A673 (cell line): ENCODE results near the gene CLSTN3.

ENCODE experiments used
- CTCF ChIP-seq: fragments of 300-800, 200-600 bp; sonication (generic); conservative IDR thresholded peaks from 2 replicates; pipeline ENCODE4 v1.5.1; 2017; ENCODE audit warnings: low read depth, mild to moderate bottlenecking, antibody characterized with exemption, low read length, moderate library complexity, mixed read lengths
- EZH2 ChIP-seq: fragments of 200-600 bp; sonication (generic); IDR thresholded peaks from 2 replicates; pipeline ENCODE4 v1.6.1; 2017; ENCODE audit warnings: borderline replicate concordance, low read depth, mild to moderate bottlenecking, mixed read lengths, antibody characterized with exemption, low read length; ENCODE audit not compliant: poor library complexity, severe bottlenecking

GRCh38 chr12:7081037-7081436 is 49.1 kb upstream of the CLSTN3 start:
- no peak for TF ChIP-seq EZH2
- TF ChIP-seq CTCF = no peak
